UCSD-AML1 (cell line): ENCODE data around the gene TMEM225.
"Not testable (repeated sequence)": the region's sequence is repeated elsewhere in the genome, so short reads cannot be mapped to it uniquely, and the experiment has no call there.

ENCODE experiments used
- DNase-seq: peaks from one replicate; lab custom pipeline; 2025; ENCODE audit not compliant: unreplicated experiment; lab: John Stamatoyannopoulos, UW

Gene TMEM225

GRCh38 chr11:123885570-123885969 is at the start of gene TMEM225:
TMEM225 (minus strand) TSS chr11:123885670; CDS start chr11:123885425, 245 bp downstream.
- no peak for DNase-seq

DNA sequence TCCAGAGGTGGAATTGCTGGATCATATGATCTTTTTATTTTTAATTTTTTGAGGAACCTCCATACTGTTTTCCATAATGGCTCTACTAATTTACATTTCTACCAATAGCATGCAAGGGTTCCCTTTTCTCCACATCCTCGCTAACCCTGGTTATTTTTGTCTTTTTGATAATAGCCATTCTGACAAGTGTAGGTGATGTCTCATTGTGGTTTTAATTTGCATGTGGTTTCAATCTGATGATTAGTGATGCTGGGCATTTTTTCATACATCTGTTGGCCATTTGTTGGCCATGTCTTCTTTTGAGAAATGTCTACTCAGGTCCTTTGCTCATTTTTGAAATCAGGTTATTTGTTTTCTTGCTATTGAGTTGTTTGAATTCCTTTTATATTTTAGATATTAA is 38.6 kb upstream of the TMEM225 start:
- DNase-seq, result no peak

DNA sequence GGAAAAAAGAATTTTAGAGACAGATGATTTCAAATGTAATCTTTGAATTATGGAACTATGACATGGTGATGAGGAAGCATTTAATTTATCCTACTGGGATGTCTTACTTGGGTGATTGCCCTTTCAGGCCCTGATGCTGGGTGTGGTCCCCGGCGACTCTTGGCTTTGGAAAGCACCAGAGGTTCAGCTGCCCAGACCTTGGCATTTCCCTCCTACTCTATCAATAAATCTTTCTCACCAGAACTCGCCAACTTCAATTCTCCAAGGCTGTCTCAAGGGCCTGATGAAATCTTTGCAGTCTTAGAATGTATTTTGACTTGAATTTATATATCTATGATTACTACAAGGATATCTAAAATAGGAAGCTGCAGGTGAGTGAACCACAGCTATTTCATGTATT is 35.5 kb upstream of the TMEM225 start:
- DNase-seq, result no peak

GRCh38 chr11:123905826-123906225 is 20.4 kb upstream of the TMEM225 start:
- no peak for DNase-seq

GRCh38 chr11:123904932-123905331 is 19.5 kb upstream of the TMEM225 start:
- DNase-seq, result no peak

DNA sequence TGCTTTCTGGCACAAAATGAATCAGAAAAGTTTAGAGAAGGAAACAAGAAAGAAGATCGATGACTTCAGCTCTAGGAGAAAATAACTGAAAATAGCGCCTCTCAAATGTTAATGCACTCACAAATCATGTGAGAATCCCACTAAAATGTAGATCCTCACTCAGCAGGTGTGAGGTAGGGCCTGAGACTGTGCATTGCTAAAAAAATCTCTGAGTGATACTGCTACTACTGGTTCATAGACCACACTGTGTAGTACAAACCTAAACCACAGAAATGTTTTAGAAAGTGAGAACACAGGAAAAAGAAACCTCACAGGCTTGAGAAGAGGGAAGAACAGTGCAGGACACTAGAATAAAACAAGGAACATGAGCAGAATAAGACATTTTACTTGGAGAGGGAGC is 18.5 kb upstream of the TMEM225 start:
- no peak for DNase-seq

DNA sequence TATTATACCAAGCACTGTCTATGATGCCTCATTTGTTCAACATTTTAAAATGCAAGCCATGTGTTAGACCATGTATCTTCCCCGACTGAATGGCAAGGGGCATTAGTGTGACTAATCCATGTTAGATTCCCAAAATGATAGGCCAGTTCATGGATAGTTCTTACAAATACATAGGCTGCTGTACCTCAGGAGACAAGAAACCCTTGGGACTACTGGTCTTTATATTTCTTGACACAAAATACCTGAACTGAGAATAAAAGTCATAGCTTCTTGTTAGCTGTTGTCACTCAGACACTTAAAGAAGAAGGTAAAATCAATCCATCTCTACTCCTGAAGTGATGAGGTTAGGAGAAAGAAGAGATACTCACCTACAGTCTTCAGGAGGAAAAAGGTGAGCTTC is 16.4 kb upstream of the TMEM225 start, which contains the start of gene OR8D4:
Gene OR8D4 (plus strand): TSS at position 301 of the 400 bp plus-strand sequence. CDS start 4,265 bp downstream, outside the sequence.
- no peak for DNase-seq

GRCh38 chr11:123899792-123900191 is 14.3 kb upstream of the TMEM225 start:
- DNase-seq, result no peak

- no peak for DNase-seq
Observed at GRCh38 chr11:123892031-123892430, 6.6 kb upstream of the TMEM225 start.

DNA sequence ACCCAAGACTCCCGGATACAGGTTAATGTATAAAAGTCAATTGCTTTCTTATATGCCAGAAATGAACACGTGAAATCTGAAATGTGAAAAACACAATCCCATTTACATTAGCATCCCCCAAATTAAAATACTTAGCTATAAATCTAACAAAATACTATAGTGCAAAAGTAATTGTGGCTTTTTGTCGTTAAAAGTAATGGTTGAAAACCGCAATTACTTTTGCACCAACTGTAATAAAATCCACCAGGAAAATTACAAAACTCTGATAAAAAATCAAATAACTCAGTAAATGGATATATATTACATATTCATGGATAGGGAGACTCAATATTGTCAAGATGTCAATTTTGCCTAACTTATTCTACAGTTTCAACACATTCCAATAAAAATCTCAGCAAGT is 4.6 kb downstream of the TMEM225 start:
- no peak for DNase-seq

GRCh38 chr11:123867795-123868194 is 17.7 kb downstream of the TMEM225 start:
- DNase-seq, result not testable (repeated sequence)

DNA sequence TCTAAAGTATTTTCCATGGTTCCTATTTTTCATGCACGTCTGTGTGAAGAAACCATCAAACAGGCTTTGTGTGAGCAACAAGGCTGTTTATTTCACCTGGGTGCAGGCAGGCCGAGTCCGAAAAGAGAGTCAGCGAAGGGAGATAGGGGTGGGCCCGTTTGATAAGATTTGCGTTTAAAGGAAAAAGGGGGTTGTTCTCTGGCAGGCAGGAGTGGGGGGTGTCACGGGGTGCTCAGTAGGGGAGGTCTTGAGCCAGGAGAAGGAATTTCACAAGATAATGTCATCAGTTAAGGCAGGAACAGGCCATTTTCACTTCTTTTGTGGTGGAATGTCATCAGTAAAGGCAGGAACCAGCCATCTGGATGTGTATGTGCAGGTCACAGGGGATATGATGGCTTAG is 20.2 kb downstream of the TMEM225 start:
- DNase-seq, result not testable (repeated sequence)

- DNase-seq, result no peak
Observed at GRCh38 chr11:123859731-123860130, 25.7 kb downstream of the TMEM225 start.

DNA sequence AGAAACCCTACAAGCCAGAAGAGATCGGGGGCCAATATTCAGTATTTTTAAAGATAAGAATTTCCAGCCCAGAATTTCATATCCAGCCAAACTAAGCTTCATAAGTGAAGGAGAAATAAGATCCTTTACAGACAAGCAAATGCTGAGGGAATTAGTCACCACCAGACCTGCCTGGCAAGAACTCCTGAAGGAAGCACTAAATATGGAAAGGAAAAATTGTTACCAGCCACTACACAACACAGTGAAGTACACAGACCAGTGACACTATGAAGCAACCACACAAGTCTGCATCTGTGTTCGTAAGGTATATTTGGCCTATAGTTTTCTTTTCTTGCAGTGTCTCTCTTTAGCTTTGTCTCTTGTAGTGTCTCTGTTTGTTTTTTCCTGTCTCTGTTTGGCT is 29.0 kb downstream of the TMEM225 start:
- DNase-seq, result no peak

DNA sequence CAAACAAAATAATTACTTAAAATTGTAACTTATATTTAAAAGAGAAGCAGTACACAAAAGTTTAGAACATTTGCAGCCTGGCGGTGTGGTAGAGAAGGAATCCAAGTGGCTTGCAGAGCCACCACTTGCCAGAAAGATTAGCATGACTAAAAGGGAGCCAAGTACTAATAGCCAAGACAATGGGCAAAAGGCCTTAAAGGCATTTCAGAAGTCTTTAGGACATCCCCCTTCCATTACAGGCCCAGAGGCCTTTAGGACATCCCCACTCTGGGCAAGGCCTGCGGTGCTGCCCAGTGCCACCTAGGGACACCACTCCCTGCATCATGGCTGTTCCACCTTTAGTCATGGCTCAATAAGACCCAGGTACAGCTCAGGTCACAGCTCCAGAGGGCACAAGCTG is 32.4 kb downstream of the TMEM225 start:
- DNase-seq, result no peak

- no peak for DNase-seq
Observed at GRCh38 chr11:123852321-123852720, 33.1 kb downstream of the TMEM225 start.

DNA sequence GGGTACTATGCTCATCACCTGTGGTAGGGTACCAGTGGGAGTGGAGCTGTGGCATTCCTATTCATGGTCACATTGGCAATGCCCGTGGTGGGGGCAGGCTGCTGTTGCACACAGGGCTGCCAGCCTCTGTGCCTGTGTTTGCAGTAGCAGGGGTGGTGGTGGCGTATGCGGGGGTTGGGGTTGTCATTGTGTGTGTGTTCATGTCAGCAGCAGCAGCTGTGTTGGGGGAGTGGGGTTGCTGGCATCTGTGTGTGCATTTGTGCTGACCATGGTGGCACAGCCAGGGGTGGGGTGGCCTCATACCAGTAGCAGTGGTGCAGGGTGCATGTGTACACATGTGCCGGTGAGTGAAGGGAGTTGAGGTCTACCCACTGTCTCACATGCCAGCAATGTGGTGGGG is 34.4 kb downstream of the TMEM225 start:
- no peak for DNase-seq

DNA sequence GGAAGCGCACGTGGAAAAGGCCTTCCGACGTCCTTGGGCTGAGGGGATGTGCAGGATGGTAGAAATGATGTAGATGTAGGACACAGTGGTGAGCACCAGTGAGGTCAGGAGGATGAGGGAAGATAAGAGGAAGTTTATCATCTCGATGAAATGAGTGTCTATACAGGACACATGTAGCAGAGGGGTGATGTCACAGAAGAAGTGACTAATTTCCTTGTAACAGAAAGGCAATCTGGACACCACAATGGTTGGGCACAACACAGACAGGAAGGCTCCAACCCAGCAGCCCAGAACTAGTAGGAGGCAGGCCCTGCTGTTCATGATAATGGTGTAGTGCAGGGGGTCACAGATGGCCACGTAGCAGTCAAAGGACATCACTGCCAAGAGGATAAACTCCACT is 44.3 kb downstream of the TMEM225 start:
- DNase-seq, result no peak

DNA sequence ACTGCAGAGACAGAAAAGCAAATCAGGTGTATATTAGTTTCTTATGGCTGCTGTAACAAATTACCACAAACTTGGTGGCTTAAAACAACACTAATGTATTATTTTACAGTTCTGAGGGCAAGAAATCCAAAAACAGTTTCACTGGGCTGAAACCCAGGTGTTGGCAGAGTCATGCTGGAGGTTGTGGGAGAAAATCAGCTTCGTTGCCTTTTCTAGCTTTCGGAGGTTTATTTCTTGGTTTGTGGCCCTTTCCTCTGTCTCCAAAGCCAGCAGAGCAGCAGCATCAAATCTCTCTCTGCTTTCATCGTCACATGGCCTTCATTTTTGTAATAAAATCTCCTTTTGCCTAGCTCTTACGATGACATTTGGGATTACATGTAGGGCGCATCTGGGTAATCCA is 46.3 kb downstream of the TMEM225 start:
- no peak for DNase-seq

- DNase-seq, result no peak
Observed at GRCh38 chr11:123838659-123839058, 46.8 kb downstream of the TMEM225 start.

DNA sequence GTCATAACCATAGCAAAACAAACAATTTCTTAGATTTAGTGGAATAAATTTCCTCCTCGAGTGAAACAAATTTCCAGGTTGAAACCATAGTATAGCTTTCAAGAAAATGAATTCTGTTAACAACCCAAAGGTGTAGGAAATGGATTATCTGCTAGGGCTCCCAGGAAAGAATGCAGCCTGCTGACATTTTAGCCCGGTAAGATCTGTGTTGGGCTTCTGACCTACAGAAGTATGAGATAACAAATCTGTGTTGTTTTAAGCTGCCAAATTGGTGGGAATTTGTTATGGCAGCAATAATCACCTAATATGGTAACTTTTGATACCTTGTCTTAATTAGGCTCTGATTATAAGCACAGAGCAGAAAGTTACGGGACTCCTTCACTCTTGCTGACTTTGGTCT is 47.3 kb downstream of the TMEM225 start:
- no peak for DNase-seq

DNA sequence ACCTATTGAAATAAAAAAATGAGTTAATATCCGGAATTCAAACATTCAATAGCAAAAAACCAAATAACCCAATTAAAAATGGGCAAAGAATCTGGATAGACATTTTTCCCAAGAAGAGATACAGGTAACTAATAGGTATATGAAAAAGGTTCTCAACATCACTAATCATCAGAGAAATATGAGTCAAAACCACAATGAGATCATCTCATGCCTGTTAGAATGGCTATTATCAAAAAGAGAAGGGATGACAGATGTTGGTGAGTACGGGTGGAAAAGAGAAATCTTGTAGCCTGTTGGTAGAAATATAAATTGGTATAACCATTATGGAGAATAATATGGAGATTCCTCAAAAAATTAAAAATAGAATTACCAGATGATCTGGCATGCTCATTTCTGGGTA is 52.4 kb downstream of the TMEM225 start:
- no peak for DNase-seq
